Prostate gland (tissue), 2 donors: ENCODE data around the gene AARS2. TPM values are rescaled to one million over a fixed set of nuclear protein-coding genes. Genes with fewer than 3 reads are reported as not detected.
"Not testable (repeated sequence)": the region's sequence is repeated elsewhere in the genome, so short reads cannot be mapped to it uniquely, and the experiment has no call there.

ENCODE experiments used
- DNase-seq: peaks from one replicate; pipeline ENCODE4 v3.0.0-alpha.2; 2019; ENCODE audit warnings: low spot score
- H3K27ac ChIP-seq, 2 donors: fragments of 200-600 bp; sonication (generic); 2 replicates each; pipeline ENCODE4 v1.5.1; 2017 to 2019
- H3K27me3 ChIP-seq: fragments of 200-600 bp; sonication (generic); replicated peaks from 2 replicates; pipeline ENCODE4 v1.5.1; 2019; ENCODE audit not compliant: insufficient read depth
- H3K36me3 ChIP-seq, 2 donors: fragments of 200-600 bp; sonication (generic); 1 replicate in 1 of 2; 2 replicates in 1 of 2; pipeline versions ENCODE4 v1.5.1 to v1.8.1; 2017 to 2019
- H3K4me1 ChIP-seq: fragments of 200-600 bp; sonication (generic); replicated peaks from 2 replicates; pipeline ENCODE4 v1.5.1; 2019
- H3K4me3 ChIP-seq, 2 donors: fragments of 200-600 bp; sonication (generic); 2 replicates each; pipeline ENCODE4 v1.5.1; 2017 to 2019
- H3K9me3 ChIP-seq: fragments of 200-600 bp; sonication (generic); 2 replicates; pipeline ENCODE4 v1.5.1; 2017
- CTCF ChIP-seq, 4 experiments: fragments of 200-600 bp in 2 of 4; fragments of 450-650 bp in 2 of 4; sonication (generic) in 2 of 4; IDR thresholded peaks; 1 replicate in 3 of 4; 2 replicates in 1 of 4; pipeline ENCODE4 v1.5.1; 2016 to 2019; ENCODE audit warnings: antibody characterized with exemption in 4 of 4, mild to moderate bottlenecking in 2 of 4, moderate library complexity in 2 of 4
- POLR2A ChIP-seq: fragments of 450-650 bp; IDR thresholded peaks from one replicate; pipeline ENCODE4 v1.6.1; 2016; ENCODE audit warnings: antibody characterized with exemption, mild to moderate bottlenecking
- POLR2AphosphoS5 ChIP-seq: sonication (generic); formaldehyde crosslinking; IDR thresholded peaks from one replicate; pipeline ENCODE4 v1.6.1; 2017; ENCODE audit warnings: antibody characterized with exemption
- WGBS: methylation state at CpG from one replicate; pipeline ENCODE4 v1.1.5; 2018; 5-methylcytosine and 5-hydroxymethylcytosine counted together
- intact Hi-C: fragments of 100-400 bp; cut with DNase I; formaldehyde crosslinking; loops from one replicate; pipeline ENCODE4 v1.14.2; 2022
- total RNA-seq, 2 donors: library from RNA; depleted of rRNA; stranded (reverse); fragments of >200 nt; gene quantifications; one replicate each; pipeline ENCODE4 v1.1.0, GENCODE V29; 2016

AARS2 gene
- total RNA-seq, 2 donors from 2014 or later, result 17.4 to 19.4 TPM

GRCh38 chr6:44321210-44321609, 8.1 kb upstream of the AARS2 start:
- no peak for DNase-seq
- no peaks in the 10 kb centered on the region for H3K36me3 ChIP-seq
- no peak overlapping the region for H3K4me3 ChIP-seq
- 95% methylated on average over 3 of the region's 3 CpGs for WGBS
- intact Hi-C loops, result no loop called here
- H3K27ac ChIP-seq, result no peak overlapping the region
- no peaks in the 10 kb centered on the region for H3K27me3 ChIP-seq
- TF ChIP-seq POLR2AphosphoS5 (no peak), POLR2A (no peak), CTCF (IDR thresholded peaks at IDR 0.05) (no peak)
- no peaks in the 10 kb centered on the region for H3K4me1 ChIP-seq
- no peaks in the 10 kb centered on the region for H3K9me3 ChIP-seq

- intact Hi-C loops, H3K36me3 ChIP-seq, H3K27me3 ChIP-seq, H3K4me3 ChIP-seq, H3K27ac ChIP-seq, DNase-seq, H3K4me1 ChIP-seq, H3K9me3 ChIP-seq: not testable (repeated sequence)
- 73% methylated on average over 9 of the region's 9 CpGs for WGBS
Observed at GRCh38 chr6:44317136-44317631, 4.0 kb upstream of the AARS2 start.

- Histone ChIP-seq H3K36me3 (no peaks in the 10 kb centered on the region), H3K9me3 (no peaks in the 10 kb centered on the region), H3K4me3 (no peak overlapping the region), H3K27me3 (no peaks in the 10 kb centered on the region), H3K27ac (no peak overlapping the region), H3K4me1 (peaks cover 5% of the 10 kb centered on the region)
- WGBS, result 84% methylated on average over 12 of the region's 12 CpGs
- no peak for TF ChIP-seq CTCF (IDR thresholded peaks at IDR 0.05)
- TF ChIP-seq POLR2A, result no peak
- TF ChIP-seq POLR2AphosphoS5, result no peak
- no peak for DNase-seq
- intact Hi-C loops, result no loop called here
Observed at GRCh38 chr6:44316481-44316880, 3.3 kb upstream of the AARS2 start.

GRCh38 chr6:44315951-44316350, 2.8 kb upstream of the AARS2 start:
- DNase-seq, result no peak
- Histone ChIP-seq H3K4me1 (peaks cover 5% of the 10 kb centered on the region), H3K36me3 (no peaks in the 10 kb centered on the region), H3K27me3 (no peaks in the 10 kb centered on the region), H3K27ac (no peak overlapping the region), H3K9me3 (no peaks in the 10 kb centered on the region), H3K4me3 (no peak overlapping the region)
- WGBS, result 77% methylated on average over 5 of the region's 5 CpGs
- TF ChIP-seq CTCF (IDR thresholded peaks at IDR 0.05) (no peak), POLR2A (no peak)
- intact Hi-C loops, result no loop called here

- Histone ChIP-seq H3K4me3 (no peak overlapping the region), H3K36me3 (no peaks in the 10 kb centered on the region), H3K27me3 (no peaks in the 10 kb centered on the region), H3K4me1 (peaks cover 5% of the 10 kb centered on the region), H3K9me3 (no peaks in the 10 kb centered on the region), H3K27ac (no peak overlapping the region)
- intact Hi-C loops, result no loop called here
- TF ChIP-seq POLR2AphosphoS5 (no peak), POLR2A (no peak), CTCF (IDR thresholded peaks at IDR 0.05) (no peak)
- WGBS, result 61% methylated on average over 3 of the region's 3 CpGs
- no peak for DNase-seq
Observed at GRCh38 chr6:44315516-44315915, 2.4 kb upstream of the AARS2 start.

- H3K27me3 ChIP-seq, H3K4me1 ChIP-seq, H3K27ac ChIP-seq, H3K9me3 ChIP-seq, DNase-seq, intact Hi-C loops, H3K4me3 ChIP-seq, H3K36me3 ChIP-seq: not testable (repeated sequence)
- WGBS, result 96% methylated on average over 8 of the region's 8 CpGs
Observed at GRCh38 chr6:44314657-44315056, 1.5 kb upstream of the AARS2 start.
